NCI-H460 (cell line): ENCODE results near the gene MB. TPM values are rescaled to one million over a fixed set of nuclear protein-coding genes. Genes with fewer than 3 reads are reported as not detected.

Experiments used
- DNase-seq: peaks from one replicate; pipeline ENCODE4 v3.0.0-alpha.2; 2016; ENCODE audit warnings: low read depth; ENCODE audit errors: extremely low read depth
- total RNA-seq: library from RNA; depleted of rRNA; stranded (reverse); fragments of >200 nt; shearing (Covaris generic); gene quantifications from 2 replicates; pipeline ENCODE4 v1.2.3, GENCODE V29; 2014

MB gene
- total RNA-seq, 1 experiment from 2014 or later, result 0.10 TPM

DNA sequence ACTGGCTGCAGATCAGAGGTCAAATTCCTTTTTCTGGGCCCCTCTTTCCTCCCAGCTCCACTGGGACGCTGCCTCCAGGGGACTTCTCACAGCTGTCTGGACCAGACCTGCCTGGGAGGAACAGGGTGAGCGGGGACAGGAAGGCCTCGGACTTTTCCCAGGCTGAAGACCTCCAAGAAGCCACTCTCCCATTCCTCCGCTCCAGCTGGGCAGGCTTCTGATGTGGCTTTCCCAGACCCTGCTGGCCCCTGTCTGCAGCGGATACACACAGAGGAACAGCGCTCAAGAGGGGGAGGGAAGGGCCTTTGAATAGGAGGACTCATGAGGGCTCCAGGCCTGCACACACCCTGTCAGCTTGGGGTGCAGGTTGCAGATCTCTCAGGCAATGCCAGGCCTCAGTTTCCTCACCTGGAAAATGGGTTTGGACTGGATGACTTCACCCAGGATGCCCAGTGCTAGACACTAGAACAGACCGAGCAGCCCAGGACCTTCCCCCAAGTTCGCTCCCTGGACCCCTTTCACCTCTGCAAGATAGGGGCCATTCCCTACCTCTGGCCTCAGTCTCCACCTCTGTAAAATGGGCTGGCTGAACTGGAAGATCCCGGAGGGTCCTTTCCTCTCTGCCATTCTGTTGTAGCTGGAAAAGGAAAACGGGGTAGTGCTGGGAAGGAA lies 36.6 kb downstream of the MB start:
- no peak for DNase-seq

DNA sequence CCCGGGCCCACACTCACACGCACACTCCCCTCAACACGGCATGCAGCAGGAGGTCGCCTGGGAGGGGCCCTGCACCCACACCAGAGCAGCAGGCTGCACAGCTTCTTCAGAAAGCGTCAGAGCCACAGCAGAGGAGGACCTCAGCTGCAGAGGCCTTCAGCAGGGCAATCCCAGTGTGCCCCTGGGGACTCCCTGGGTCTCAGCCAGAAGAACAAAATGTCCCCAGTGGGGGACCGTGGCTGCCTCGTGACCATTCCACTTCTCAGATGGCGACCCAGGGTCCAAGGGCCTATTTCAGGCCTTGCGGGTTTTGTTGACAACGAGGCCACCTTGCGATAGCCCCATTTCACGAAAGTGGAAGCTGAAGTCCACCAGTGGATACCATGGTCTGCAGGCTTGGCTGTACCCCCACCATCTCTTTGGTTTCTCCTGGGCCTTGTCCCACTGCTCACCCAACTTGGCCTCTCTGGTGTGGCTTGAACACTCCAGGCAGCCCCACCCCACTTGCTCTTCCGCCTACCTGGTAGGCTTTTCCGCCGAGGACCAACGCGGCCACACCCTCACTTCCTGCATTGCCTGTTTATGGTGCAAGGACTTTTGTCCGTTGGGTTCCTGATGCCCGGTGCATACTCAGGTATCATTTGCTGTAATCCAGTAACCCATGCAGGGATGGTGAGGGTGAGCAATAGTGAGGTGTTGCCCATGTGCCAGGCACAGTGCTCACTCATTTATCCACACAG lies 38.1 kb downstream of the MB start:
- DNase-seq, result no peak

DNA sequence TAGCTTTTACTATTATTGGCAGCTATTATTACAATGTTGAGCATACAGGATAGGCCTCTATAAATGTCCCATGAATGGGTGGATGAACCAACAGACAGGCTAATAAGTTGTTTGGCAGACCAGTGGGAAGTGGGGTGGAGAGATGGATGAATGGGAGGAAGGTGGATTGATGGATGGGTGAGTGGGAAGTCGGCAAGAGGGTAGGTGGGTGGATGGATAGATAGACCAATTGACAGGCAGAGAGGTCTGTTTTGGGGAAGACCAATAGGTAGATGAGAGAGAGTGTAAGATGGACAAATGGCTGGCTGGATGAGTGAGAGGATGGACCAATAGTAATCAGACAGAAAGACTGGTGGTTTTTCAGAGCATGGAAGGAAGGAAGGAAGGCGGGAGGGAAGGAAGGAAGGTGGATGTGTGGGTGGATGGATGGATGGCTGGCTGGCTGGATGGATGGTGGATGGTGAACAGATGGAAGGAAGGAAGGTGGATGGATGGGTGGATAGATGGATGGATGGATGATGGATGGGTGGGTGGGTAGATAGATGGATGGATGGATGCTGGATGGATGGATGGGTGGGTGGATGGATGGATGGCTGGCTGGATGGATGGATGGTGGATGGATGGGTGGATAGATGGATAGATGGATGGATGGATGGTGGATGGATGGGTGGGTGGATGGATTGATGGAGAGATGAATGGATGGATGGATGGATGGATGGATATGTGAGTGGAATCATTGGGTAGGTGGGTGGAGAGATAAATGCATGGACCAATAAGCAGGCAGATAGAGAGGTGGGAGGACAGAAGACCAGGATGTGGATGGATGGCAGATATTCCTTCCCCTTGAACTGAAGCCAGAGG lies 39.1 kb downstream of the MB start:
- DNase-seq, result no peak

GRCh38 chr22:35576671-35577070 lies 40.5 kb downstream of the MB start:
- DNase-seq, result no peak

GRCh38 chr22:35575116-35575748 lies 41.9 kb downstream of the MB start:
- no peak for DNase-seq

DNA sequence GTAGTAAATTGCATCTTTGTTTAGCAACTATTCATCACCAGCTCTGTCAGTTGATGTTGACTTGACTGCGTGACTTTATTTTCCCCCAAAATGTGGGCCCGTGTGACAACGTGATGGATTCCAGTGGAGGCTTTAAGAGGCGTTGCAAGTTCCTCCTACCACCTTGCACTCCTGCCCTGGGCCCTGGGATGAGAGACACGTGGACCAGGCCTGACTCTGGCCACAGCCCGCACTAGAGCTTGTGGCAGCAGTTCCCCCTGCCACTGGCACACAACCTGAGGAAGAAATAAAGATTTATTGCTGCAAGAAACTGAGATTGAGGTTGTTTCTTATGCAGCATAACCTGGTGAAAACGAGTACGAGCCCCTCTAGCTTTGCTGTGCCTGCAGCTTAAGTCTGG lies 44.6 kb downstream of the MB start:
- DNase-seq, result no peak

- no peak for DNase-seq
Observed at GRCh38 chr22:35570686-35571194, 46.4 kb downstream of the MB start.

DNA sequence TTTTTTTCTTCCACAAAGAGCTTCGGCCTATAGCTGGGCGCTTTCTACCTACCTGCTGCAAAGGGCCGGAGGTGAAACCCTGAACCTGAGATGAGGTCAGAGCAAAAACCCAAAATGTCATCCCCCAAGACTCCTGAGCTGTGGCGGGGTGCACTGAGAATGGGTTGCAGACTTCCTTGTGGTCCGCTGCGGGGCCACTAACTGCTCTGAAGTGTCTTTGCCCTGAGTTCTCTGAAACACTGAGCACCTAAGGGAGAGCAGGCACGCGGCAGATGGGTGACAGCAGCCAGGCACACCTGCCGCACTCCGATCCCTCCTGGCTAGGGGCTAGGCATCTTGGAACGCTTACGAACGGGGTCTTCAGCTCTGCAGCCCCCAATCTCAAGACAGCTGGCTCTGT lies 47.2 kb downstream of the MB start:
- no peak for DNase-seq

- no peak for DNase-seq
Observed at GRCh38 chr22:35568751-35569739, 48.1 kb downstream of the MB start.

DNA sequence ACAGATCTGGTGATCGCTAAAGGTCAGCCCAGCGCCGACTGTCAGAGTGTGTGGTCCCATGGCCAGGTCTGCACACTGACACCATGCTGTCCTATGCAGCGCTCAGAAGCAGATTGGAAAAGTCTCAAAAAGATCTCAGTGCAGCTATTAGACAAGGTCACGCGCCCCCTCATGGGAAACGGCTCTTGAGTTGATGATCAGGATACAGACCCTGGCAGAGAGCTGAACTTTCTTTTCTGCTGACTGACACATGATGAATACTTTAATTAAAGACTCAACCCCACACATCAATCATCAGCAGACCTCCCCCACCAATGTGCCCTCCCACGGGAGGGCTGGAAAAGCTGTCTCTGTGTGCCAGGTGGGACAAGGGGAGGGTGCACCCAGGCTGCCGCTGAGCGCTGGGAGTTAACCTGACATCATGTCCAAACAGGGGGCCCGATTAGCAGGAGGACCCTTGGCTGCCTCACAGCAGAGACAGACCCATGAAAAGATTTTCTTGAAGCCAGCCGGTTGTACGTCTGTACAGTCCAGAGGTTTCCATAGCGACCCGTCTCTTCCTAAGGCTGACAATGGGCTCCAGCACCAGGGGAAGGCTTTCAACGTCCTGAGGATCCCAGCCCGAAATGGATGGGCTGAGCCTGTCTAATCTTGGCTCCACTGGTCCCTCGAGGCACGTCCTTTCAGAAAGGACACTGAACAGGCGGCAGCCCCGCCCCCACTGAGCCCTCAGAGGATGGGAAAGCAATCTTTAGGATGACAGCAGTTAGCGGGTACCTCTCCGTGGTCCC lies 49.6 kb downstream of the MB start:
- DNase-seq, result no peak

- DNase-seq, result no peak
Observed at GRCh38 chr22:35564975-35565867, 51.9 kb downstream of the MB start.

- DNase-seq, result no peak
Observed at GRCh38 chr22:35563211-35563610, 53.9 kb downstream of the MB start.

- DNase-seq, result peak; percentile 37
Observed at GRCh38 chr22:35561796-35562526, 55.2 kb downstream of the MB start.

DNA sequence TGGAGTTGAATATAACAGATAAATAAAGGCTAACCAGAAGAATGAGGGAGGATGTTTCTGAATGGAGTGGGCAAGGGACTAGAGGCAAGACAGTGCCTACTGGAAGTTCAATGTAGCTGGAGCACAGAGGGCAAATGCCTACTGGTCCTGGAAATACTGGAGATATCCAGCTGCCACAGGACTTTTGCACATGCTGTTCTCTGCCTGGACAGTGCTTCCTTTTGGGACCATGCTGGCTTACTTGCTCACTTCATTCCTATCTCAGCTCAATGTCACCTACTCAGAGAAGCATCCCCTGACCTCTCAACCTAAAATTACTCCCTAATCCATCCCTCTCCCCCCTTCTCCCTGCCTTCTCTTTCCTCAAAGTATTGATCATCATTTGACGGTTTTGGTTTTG lies 56.3 kb downstream of the MB start:
- no peak for DNase-seq

DNA sequence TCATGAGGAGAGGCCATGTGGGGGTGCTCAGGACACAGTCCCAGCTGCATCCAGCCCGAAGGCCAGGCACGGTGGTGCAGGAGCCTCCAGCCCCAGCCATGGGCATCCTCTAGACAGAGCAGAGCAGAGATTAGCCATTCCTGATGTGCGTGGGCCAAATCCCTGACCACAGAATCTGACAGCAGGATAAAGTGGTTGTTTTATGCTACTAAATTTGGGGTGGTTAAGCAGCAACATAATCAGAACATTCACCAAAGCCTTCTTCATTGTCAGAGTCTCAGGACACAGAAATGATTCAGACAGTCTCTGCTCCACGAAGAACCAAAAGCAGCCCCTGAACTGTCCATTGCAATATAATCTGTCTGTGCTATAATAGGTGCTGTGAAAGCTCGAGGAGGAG lies 56.8 kb downstream of the MB start:
- no peak for DNase-seq

DNA sequence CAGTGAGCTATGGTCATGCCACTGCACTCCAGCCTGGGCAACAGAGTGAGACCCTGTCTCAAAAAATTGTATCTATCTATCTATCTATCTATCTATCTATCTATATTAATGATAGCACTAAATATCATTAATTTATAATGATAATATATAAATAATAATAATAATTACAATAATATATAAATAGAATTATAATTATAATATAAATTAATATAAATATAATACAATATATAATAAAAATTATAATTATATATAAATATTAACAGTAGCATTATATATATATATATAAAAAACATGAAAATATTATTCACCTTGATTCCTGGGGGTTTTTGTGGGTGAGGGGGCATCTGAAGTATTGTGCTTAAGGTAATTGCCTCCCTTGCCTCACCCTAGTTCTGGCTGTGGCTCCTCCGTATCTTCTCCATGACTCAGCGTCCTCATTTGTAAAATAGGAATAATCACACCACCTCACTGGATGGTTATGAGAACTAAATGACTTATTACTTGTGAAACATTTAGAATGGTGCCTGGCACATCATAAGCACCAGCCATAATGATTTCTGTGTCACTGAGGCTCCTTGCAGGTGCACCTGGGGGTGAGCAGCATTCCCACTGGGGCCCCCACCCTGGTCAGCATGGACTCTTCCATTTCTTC lies 57.6 kb downstream of the MB start:
- DNase-seq, result no peak

- no peak for DNase-seq
Observed at GRCh38 chr22:35558719-35559118, 58.4 kb downstream of the MB start.
